ENCODE measurements around the gene SLC22A23.

DNA sequence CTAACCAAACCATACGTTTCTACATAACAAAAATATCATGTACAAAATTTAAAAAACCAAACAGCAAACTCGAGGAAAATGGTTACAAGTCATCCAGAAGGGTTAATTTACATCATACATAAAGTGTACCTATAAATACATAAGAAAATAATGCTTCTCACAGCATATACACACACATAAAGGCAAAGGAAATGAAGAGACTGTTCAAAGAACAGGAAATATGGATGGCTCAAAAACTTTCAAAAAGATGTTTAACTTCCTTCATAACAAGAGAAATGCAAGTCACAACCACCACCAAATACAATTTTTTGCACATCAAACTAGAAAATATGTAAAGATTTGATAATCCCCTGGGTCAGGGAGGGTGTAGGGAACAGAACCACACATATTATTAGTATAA is 7.5 kb downstream of the SLC22A23 start:
- TF ChIP-seq, protein P1, sequence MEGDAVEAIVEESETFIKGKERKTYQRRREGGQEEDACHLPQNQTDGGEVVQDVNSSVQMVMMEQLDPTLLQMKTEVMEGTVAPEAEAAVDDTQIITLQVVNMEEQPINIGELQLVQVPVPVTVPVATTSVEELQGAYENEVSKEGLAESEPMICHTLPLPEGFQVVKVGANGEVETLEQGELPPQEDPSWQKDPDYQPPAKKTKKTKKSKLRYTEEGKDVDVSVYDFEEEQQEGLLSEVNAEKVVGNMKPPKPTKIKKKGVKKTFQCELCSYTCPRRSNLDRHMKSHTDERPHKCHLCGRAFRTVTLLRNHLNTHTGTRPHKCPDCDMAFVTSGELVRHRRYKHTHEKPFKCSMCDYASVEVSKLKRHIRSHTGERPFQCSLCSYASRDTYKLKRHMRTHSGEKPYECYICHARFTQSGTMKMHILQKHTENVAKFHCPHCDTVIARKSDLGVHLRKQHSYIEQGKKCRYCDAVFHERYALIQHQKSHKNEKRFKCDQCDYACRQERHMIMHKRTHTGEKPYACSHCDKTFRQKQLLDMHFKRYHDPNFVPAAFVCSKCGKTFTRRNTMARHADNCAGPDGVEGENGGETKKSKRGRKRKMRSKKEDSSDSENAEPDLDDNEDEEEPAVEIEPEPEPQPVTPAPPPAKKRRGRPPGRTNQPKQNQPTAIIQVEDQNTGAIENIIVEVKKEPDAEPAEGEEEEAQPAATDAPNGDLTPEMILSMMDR (conservative IDR thresholded peaks at IDR 0.05; ENCODE audit: low read depth, low read length): no peak
- TF ChIP-seq RAD21 (IDR thresholded peaks at IDR 0.05; ENCODE audit: low read length): no peak
- TF ChIP-seq, protein P2, sequence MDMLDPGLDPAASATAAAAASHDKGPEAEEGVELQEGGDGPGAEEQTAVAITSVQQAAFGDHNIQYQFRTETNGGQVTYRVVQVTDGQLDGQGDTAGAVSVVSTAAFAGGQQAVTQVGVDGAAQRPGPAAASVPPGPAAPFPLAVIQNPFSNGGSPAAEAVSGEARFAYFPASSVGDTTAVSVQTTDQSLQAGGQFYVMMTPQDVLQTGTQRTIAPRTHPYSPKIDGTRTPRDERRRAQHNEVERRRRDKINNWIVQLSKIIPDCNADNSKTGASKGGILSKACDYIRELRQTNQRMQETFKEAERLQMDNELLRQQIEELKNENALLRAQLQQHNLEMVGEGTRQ (IDR thresholded peaks at IDR 0.05; ENCODE audit: low read depth, low read length): no peak
